ENCODE data around the gene SLC8A1.

The SLC8A1 gene

DNA sequence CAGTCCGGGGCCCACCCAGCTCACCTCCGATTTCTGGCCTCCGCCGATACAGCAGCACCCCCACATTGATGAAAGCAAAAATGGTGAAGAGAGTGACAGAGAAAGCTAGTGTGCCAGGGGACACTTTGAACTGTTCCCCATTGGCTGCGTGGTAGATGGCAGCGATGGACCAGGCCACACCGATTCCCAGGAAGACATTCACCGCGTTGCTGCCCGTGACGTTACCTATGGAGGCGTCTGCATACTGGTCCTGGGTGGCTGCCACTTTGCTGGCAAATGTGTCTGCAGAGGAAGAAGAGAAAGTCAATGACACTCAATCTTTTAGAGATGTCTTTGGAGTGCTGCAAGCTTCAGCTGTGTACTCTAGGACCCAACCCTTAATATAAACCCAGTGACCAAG lies 336.5 kb downstream of the SLC8A1 start:
- peaks cover 0 to 4% (median 0%) of the 10 kb centered on the region in 5 donors for H3K36me3 ChIP-seq (ENCODE audit: control insufficient read depth in 5 of 5, insufficient read depth in 5 of 5, low read length in 5 of 5)
- H3K9me3 ChIP-seq (ENCODE audit: control insufficient read depth in 5 of 5, low read length in 5 of 5) = no peaks in the 10 kb centered on the region
- no peaks in the 10 kb centered on the region for H3K4me1 ChIP-seq (ENCODE audit: control insufficient read depth in 5 of 5, insufficient read depth in 5 of 5, low read length in 5 of 5)
- no peak overlapping the region for H3K27ac ChIP-seq (ENCODE audit: low read depth, low read length)
- H3K27me3 ChIP-seq (ENCODE audit: control insufficient read depth in 5 of 5, insufficient read depth in 4 of 5, low read length in 5 of 5) = no peaks in the 10 kb centered on the region
- no peak overlapping the region for H3K9ac ChIP-seq (ENCODE audit: low read length in 5 of 5)
- H3K4me3 ChIP-seq (ENCODE audit: low read depth in 1 of 5, low read length in 5 of 5) = no peak overlapping the region

DNA sequence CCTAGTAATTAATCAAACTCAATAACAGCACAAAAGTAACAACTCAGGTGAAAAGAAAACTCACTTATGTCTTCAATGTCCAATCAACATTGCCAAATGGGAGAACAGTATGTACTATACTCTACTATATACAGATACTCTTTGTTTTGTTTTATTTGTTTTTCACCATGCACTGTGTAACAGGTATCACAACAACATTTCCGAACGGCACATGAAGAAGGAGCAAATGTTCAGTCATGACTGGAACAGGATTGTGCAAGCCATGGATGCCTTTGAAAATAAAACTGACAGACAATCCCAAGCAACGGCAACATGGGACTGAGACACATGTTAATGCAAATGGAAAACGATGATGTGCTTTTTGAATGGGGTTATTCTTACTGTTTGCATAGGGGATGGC lies 337.9 kb downstream of the SLC8A1 start:
- Histone ChIP-seq H3K4me1 (ENCODE audit: control insufficient read depth in 5 of 5, insufficient read depth in 5 of 5, low read length in 5 of 5) (no peaks in the 10 kb centered on the region), H3K9me3 (ENCODE audit: control insufficient read depth in 5 of 5, low read length in 5 of 5) (no peaks in the 10 kb centered on the region), H3K27me3 (ENCODE audit: control insufficient read depth in 5 of 5, insufficient read depth in 4 of 5, low read length in 5 of 5) (no peaks in the 10 kb centered on the region), H3K36me3 (ENCODE audit: control insufficient read depth in 5 of 5, insufficient read depth in 5 of 5, low read length in 5 of 5) (peaks cover 0 to 4% (median 0%) of the 10 kb centered on the region in 5 donors), H3K27ac (ENCODE audit: low read depth, low read length) (no peak overlapping the region), H3K9ac (ENCODE audit: low read length in 5 of 5) (no peak overlapping the region), H3K4me3 (ENCODE audit: low read depth in 1 of 5, low read length in 5 of 5) (no peak overlapping the region)

DNA sequence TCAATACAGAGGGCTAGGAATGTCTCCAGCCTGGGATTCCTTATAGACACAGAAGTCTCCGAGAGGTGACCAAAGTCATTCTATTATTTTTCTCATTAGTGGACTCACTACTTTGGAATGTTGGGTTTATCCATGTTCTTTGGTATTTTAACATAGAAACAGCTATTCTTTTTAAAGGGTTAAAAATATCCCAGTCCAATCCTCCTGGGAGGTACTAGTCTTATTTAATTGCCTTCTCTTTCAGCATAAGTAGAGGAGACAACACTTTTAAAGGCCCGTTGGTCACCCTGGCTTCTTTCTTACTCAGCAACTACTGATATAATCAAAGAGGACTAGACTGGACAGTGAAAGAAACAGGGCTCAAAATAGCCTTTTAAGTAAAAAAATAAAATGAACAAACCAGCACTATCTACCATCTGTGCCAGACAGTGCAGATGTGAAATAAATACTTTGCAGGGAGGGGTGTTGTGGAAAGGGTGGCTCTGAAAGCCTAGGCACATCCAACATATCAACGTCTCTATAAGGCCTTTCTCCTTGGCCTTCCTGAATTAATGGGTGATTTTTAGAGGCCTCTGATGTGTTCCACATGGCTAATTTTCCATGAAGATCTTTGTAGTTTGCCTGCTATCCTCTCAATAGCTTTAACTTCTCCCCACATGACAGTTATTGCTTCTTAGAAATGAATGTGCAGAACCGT lies 338.5 kb downstream of the SLC8A1 start:
- Histone ChIP-seq H3K9me3 (ENCODE audit: control insufficient read depth in 5 of 5, low read length in 5 of 5) (no peaks in the 10 kb centered on the region), H3K36me3 (ENCODE audit: control insufficient read depth in 5 of 5, insufficient read depth in 5 of 5, low read length in 5 of 5) (peaks cover 0 to 4% (median 0%) of the 10 kb centered on the region in 5 donors), H3K27ac (ENCODE audit: low read depth, low read length) (no peak overlapping the region), H3K4me1 (ENCODE audit: control insufficient read depth in 5 of 5, insufficient read depth in 5 of 5, low read length in 5 of 5) (no peaks in the 10 kb centered on the region), H3K4me3 (ENCODE audit: low read depth in 1 of 5, low read length in 5 of 5) (no peak overlapping the region), H3K9ac (ENCODE audit: low read length in 5 of 5) (no peak overlapping the region), H3K27me3 (ENCODE audit: control insufficient read depth in 5 of 5, insufficient read depth in 4 of 5, low read length in 5 of 5) (no peaks in the 10 kb centered on the region)

DNA sequence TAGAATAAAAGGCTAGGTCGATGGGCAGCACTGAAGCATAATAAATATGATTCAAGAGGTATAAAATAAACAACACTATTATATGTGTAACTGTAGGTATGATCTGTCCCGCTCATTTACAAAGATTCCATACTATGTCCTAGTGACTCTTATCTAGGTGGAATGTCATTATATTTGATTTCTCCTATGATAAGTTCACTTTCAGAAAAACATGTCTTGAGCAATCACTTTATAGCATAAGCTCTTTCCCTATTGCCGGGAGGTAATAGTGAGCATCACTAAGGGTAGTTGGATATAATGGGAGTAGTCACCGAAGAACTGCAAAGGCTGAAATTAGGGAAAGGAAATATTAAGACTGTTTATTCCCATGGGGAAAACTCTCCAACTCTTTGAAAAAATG lies 342.5 kb downstream of the SLC8A1 start:
- Histone ChIP-seq H3K4me1 (ENCODE audit: control insufficient read depth in 5 of 5, insufficient read depth in 5 of 5, low read length in 5 of 5) (no peaks in the 10 kb centered on the region), H3K27ac (ENCODE audit: low read depth, low read length) (no peak overlapping the region), H3K27me3 (ENCODE audit: control insufficient read depth in 5 of 5, insufficient read depth in 4 of 5, low read length in 5 of 5) (no peaks in the 10 kb centered on the region), H3K36me3 (ENCODE audit: control insufficient read depth in 5 of 5, insufficient read depth in 5 of 5, low read length in 5 of 5) (no peaks in the 10 kb centered on the region), H3K9me3 (ENCODE audit: control insufficient read depth in 5 of 5, low read length in 5 of 5) (no peaks in the 10 kb centered on the region), H3K9ac (ENCODE audit: low read length in 5 of 5) (no peak overlapping the region), H3K4me3 (ENCODE audit: low read depth in 1 of 5, low read length in 5 of 5) (no peak overlapping the region)

DNA sequence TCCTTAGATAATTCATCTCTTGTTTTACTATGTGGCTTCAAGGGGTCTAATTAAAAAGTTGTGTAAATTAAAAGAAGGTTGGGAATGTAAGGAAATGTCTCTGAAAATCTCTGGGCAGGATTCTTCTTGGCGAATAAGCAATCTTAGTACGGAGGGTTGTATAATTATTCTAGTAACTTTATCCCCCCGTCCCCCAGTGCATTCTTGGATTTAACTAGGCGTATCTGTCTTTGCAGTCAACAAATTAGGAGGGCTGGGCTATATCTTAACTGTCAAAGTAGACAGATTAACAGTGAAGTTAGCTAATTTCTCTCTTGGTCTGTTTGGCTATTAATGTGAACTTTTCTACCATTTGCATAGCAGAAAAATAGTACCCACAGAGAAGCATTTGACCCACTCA lies 343.0 kb downstream of the SLC8A1 start:
- Histone ChIP-seq H3K27ac (ENCODE audit: low read depth, low read length) (no peak overlapping the region), H3K9ac (ENCODE audit: low read length in 5 of 5) (no peak overlapping the region), H3K27me3 (ENCODE audit: control insufficient read depth in 5 of 5, insufficient read depth in 4 of 5, low read length in 5 of 5) (no peaks in the 10 kb centered on the region), H3K4me3 (ENCODE audit: low read depth in 1 of 5, low read length in 5 of 5) (no peak overlapping the region), H3K9me3 (ENCODE audit: control insufficient read depth in 5 of 5, low read length in 5 of 5) (no peaks in the 10 kb centered on the region), H3K36me3 (ENCODE audit: control insufficient read depth in 5 of 5, insufficient read depth in 5 of 5, low read length in 5 of 5) (no peaks in the 10 kb centered on the region), H3K4me1 (ENCODE audit: control insufficient read depth in 5 of 5, insufficient read depth in 5 of 5, low read length in 5 of 5) (no peaks in the 10 kb centered on the region)

DNA sequence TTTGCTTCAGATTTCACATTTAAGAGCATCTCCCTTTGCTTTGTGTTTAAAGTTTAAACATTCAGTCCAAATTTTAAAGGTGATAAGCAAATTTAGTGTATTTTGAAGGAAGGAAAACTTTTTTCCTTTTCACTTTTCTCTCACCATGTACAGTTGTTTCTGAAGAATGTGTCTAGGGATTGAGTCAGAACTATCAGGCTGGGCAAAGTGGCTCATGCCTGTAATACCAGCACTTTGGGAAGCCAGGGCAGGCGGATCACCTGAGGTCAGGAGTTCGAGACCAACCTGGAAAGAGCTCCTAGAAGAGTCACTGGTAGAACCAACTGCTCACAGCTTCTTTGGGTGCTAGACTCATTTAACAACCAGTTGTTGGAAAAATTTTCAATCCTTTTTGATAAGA lies 345.8 kb downstream of the SLC8A1 start:
- no peaks in the 10 kb centered on the region for H3K9me3 ChIP-seq (ENCODE audit: control insufficient read depth in 5 of 5, low read length in 5 of 5)
- no peaks in the 10 kb centered on the region for H3K36me3 ChIP-seq (ENCODE audit: control insufficient read depth in 5 of 5, insufficient read depth in 5 of 5, low read length in 5 of 5)
- no peaks in the 10 kb centered on the region for H3K27me3 ChIP-seq (ENCODE audit: control insufficient read depth in 5 of 5, insufficient read depth in 4 of 5, low read length in 5 of 5)
- H3K4me3 ChIP-seq (ENCODE audit: low read depth in 1 of 5, low read length in 5 of 5) = no peak overlapping the region
- H3K4me1 ChIP-seq (ENCODE audit: control insufficient read depth in 5 of 5, insufficient read depth in 5 of 5, low read length in 5 of 5) = no peaks in the 10 kb centered on the region
- no peak overlapping the region for H3K9ac ChIP-seq (ENCODE audit: low read length in 5 of 5)
- H3K27ac ChIP-seq (ENCODE audit: low read depth, low read length) = no peak overlapping the region

DNA sequence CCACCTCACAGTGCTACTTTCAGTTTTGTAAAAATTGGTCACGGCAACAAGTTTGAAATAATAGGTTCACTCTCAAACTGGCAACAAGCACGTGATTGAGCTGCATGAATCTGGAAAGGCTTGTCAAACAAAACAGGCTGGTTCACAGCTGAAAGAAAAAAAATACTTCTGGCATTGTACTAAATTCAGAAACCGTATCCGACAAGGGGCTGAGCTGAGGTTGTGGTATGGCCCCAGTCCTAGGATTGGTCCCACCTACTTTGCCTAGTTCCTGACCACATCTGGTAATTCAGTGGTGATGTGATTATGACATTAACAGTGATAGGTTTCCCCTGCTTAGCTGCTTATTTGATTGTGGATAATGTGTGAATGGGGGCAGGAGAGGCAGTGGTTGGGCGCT lies 346.3 kb downstream of the SLC8A1 start:
- no peaks in the 10 kb centered on the region for H3K4me1 ChIP-seq (ENCODE audit: control insufficient read depth in 5 of 5, insufficient read depth in 5 of 5, low read length in 5 of 5)
- H3K9ac ChIP-seq (ENCODE audit: low read length in 5 of 5) = no peak overlapping the region
- no peaks in the 10 kb centered on the region for H3K27me3 ChIP-seq (ENCODE audit: control insufficient read depth in 5 of 5, insufficient read depth in 4 of 5, low read length in 5 of 5)
- no peak overlapping the region for H3K27ac ChIP-seq (ENCODE audit: low read depth, low read length)
- no peaks in the 10 kb centered on the region for H3K36me3 ChIP-seq (ENCODE audit: control insufficient read depth in 5 of 5, insufficient read depth in 5 of 5, low read length in 5 of 5)
- no peaks in the 10 kb centered on the region for H3K9me3 ChIP-seq (ENCODE audit: control insufficient read depth in 5 of 5, low read length in 5 of 5)
- no peak overlapping the region for H3K4me3 ChIP-seq (ENCODE audit: low read depth in 1 of 5, low read length in 5 of 5)

DNA sequence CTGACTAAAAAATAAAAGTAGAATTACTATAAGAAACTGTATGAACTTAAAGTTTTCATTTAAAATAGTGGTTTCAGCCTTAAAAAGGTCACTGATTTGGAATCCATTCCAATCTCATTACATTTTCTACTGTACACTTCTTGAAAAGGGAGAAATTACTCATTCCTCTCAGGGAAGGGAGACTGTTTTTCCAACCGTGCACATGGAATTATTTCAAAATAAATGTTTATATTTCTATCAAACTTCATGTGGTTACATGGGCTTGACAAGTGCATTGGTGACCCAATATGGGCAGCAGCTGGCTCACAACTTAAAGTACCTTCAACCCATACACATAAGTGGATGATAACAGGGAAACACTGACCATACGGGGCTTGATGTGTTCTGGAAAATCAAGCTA lies 348.3 kb downstream of the SLC8A1 start:
- H3K4me1 ChIP-seq (ENCODE audit: control insufficient read depth in 5 of 5, insufficient read depth in 5 of 5, low read length in 5 of 5) = no peaks in the 10 kb centered on the region
- no peak overlapping the region for H3K27ac ChIP-seq (ENCODE audit: low read depth, low read length)
- no peaks in the 10 kb centered on the region for H3K27me3 ChIP-seq (ENCODE audit: control insufficient read depth in 5 of 5, insufficient read depth in 4 of 5, low read length in 5 of 5)
- H3K9me3 ChIP-seq (ENCODE audit: control insufficient read depth in 5 of 5, low read length in 5 of 5) = no peaks in the 10 kb centered on the region
- H3K9ac ChIP-seq (ENCODE audit: low read length in 5 of 5) = no peak overlapping the region
- H3K36me3 ChIP-seq (ENCODE audit: control insufficient read depth in 5 of 5, insufficient read depth in 5 of 5, low read length in 5 of 5) = no peaks in the 10 kb centered on the region
- no peak overlapping the region for H3K4me3 ChIP-seq (ENCODE audit: low read depth in 1 of 5, low read length in 5 of 5)

DNA sequence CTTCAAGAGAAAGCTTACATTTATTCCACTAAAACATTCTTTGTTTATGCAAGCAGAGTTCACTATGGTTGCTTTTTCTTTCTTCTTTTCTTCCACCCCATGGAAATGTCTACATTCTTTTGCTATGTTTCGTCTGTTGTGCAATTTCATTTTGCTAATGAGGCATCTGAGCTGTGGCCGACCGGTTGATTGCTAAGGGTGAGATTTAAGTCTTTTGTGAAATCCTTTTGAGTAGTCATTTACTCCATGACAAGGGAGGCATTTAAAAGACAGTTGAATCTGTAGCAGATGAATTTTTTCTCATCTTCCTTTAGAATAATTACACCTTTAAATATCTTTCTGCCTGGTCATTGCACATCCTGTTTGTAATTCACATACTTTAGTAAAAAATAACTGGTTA lies 348.7 kb downstream of the SLC8A1 start:
- H3K9me3 ChIP-seq (ENCODE audit: control insufficient read depth in 5 of 5, low read length in 5 of 5) = no peaks in the 10 kb centered on the region
- no peak overlapping the region for H3K27ac ChIP-seq (ENCODE audit: low read depth, low read length)
- H3K27me3 ChIP-seq (ENCODE audit: control insufficient read depth in 5 of 5, insufficient read depth in 4 of 5, low read length in 5 of 5) = no peaks in the 10 kb centered on the region
- H3K9ac ChIP-seq (ENCODE audit: low read length in 5 of 5) = no peak overlapping the region
- no peaks in the 10 kb centered on the region for H3K36me3 ChIP-seq (ENCODE audit: control insufficient read depth in 5 of 5, insufficient read depth in 5 of 5, low read length in 5 of 5)
- no peak overlapping the region for H3K4me3 ChIP-seq (ENCODE audit: low read depth in 1 of 5, low read length in 5 of 5)
- no peaks in the 10 kb centered on the region for H3K4me1 ChIP-seq (ENCODE audit: control insufficient read depth in 5 of 5, insufficient read depth in 5 of 5, low read length in 5 of 5)

DNA sequence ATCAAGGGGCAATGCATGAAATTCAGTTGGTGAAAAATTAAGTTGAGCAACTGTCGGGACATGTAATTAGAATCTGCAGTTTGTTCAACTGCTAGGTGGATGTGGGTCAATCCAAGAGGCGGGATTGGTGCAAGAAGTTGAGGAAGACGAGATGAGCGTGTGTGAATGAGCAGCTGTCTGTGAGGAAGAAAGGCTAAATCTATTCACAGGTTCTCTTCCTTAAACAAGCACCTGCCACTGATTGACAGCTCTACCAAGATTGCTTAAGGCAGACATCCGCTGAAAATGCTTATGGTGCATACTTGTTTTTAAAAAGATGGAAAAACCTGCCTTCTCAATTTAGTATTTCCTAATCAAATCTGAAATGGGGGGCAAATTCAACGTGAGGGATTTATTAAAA lies 349.4 kb downstream of the SLC8A1 start:
- H3K27ac ChIP-seq (ENCODE audit: low read depth, low read length) = no peak overlapping the region

More for the DNA sequence above, 349.4 kb downstream of the SLC8A1 start:
- Histone ChIP-seq H3K9me3 (ENCODE audit: control insufficient read depth in 5 of 5, low read length in 5 of 5) (no peaks in the 10 kb centered on the region), H3K9ac (ENCODE audit: low read length in 5 of 5) (no peak overlapping the region), H3K4me1 (ENCODE audit: control insufficient read depth in 5 of 5, insufficient read depth in 5 of 5, low read length in 5 of 5) (no peaks in the 10 kb centered on the region), H3K4me3 (ENCODE audit: low read depth in 1 of 5, low read length in 5 of 5) (no peak overlapping the region), H3K27me3 (ENCODE audit: control insufficient read depth in 5 of 5, insufficient read depth in 4 of 5, low read length in 5 of 5) (no peaks in the 10 kb centered on the region), H3K36me3 (ENCODE audit: control insufficient read depth in 5 of 5, insufficient read depth in 5 of 5, low read length in 5 of 5) (no peaks in the 10 kb centered on the region)
